Measurements from ENCODE around the gene SPDYE1.

The SPDYE1 gene

GRCh38 chr7:44045226-44046014, 47.7 kb downstream of the SPDYE1 start:
- no peak for DNase-seq

- DNase-seq: no peak
These were observed 48.8 kb downstream of the SPDYE1 start for GRCh38 chr7:44046321-44047061.

GRCh38 chr7:44048031-44048795, 50.5 kb downstream of the SPDYE1 start:
- no peak for DNase-seq

- DNase-seq: no peak
These were observed 52.6 kb downstream of the SPDYE1 start for GRCh38 chr7:44050121-44050914.

GRCh38 chr7:44050915-44051560, 53.3 kb downstream of the SPDYE1 start:
- DNase-seq: no peak

- DNase-seq: no peak
These were observed 54.0 kb downstream of the SPDYE1 start for GRCh38 chr7:44051611-44052220.

GRCh38 chr7:44052771-44053365, 55.2 kb downstream of the SPDYE1 start:
- no peak for DNase-seq

- no peak for DNase-seq
These were observed 59.0 kb downstream of the SPDYE1 start for GRCh38 chr7:44056681-44057080.

GRCh38 chr7:44057181-44057848, 59.6 kb downstream of the SPDYE1 start:
- no peak for DNase-seq

GRCh38 chr7:44057849-44058758, 60.4 kb downstream of the SPDYE1 start:
- no peak for DNase-seq

GRCh38 chr7:44058759-44059218, 61.1 kb downstream of the SPDYE1 start:
- no peak for DNase-seq

- no peak for DNase-seq
These were observed 61.8 kb downstream of the SPDYE1 start for GRCh38 chr7:44059219-44060090.

Measured in NCI-H2029 treated with DMSO at 0.1 percent for 48 hours (cell line).